ENCODE results near the gene MYL7.

MYL7 gene

DNA sequence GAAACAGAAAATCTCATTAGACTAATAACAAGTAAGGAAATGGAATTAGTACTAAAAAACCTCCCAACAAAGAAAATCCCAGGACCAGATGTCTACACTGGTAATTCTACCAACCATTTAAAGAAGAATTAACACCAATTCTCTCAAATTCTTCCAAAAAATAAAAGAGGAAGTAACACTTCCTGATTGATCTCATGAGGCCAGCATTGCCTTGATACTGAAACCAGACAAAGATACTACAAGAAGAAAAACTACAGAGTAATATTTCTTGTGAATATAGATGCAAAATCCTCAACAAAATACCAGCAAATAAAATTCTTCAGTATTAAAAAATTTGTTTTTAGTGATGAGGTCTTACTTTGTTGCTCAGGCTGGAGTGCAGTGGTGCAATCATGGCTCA is 26.8 kb upstream of the MYL7 start:
- no peak for DNase-seq

DNA sequence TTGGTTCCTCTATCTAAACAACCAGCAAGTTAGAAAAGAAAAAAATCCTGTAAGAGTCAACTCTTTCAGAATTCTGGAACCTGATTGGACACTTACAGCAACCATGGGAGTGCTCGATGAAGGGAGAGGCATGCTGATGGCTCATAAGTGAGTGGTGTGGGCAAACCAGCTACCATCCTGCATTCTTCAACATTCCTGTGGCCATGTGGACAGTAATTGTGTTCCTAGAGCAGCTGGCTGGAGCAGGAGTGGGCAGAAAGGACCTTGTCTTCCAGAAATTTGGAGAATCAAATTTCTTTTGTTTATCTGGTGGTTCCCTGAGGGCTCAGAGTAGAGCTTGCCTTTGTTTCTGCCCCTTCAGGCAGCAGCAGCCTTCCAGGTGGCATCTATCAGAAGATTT is 22.5 kb upstream of the MYL7 start:
- peak; percentile 20 for DNase-seq

- peak; percentile 27 for DNase-seq
Measured at GRCh38 chr7:44162785-44163395, 21.8 kb upstream of the MYL7 start.

DNA sequence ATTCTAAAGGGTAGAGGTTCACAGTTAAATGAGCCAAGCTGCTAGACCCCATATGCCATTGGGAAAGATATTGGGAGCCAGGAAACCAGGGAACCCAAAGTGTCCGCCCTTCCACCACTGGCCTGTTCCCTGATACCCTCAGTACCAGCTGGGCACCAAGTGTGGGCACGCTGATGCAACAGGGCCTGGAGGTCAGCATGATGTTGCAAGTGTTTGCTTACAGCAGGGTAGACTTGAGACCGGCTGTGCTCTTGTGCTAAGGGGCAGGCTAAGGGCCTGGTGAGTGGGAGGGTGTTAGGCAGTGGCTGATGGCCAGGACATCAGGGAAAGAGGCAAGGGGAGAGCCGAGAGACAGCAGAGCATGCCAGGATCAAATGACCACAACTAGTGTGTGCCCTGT is 21.0 kb upstream of the MYL7 start:
- peak; percentile 21 for DNase-seq

DNA sequence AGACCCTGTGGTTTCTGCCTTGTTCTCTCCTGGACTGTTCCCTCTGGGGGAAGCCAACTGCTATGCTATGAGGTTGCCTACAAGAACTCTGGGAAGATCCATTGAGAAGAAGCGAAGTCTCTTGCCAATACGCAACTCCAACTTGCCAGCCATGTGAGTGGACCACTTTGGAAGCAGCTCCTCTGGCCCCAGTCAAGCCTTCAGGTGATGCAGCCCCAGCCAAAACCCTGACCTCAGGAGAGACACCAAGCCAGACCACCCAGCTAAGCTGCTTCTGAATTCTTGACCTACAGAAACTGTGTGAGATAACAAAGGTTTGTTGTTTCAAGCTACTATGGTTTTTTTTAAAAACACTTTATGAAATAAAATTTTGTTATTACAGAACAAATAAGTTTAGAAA is 20.2 kb upstream of the MYL7 start:
- DNase-seq, result no peak

DNA sequence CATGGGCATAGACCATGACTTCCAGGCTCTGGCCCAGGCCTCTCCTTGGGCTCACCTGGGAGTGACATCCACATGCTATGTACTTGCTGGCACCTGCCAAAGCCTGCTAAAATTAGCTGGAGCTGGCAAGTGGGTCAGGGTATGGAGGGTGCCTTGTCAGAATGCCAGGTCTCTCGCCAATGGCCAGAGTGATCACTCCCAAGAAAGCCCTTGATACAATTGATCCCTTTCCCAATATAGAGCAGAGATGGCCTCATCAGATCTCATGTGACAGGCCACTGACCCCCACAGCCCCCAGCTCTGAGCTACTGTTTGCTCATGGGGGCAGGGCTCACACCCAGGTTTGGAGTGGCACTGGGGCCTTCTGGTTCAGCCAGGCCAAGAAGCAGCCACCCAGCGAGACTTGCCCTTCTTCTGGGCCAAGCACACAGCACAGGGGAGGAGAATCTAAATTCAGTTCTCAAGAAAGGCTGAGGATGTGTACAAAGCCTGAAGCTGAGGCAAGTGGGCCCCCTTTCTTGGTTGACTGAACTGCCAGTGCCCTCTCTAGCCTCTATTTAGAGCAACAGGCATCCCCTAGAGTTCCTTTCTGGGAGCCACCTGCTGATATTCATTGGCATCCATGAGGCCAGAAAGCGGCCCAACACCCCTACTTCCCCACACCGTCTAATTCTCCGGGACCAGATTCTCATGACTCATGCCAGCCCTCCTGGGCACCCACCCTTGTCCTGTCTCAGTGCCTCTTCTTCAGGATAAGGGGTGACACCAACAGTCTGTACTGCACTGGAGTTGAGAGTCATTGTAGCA is 18.9 kb upstream of the MYL7 start:
- peak; percentile 27 for DNase-seq

DNA sequence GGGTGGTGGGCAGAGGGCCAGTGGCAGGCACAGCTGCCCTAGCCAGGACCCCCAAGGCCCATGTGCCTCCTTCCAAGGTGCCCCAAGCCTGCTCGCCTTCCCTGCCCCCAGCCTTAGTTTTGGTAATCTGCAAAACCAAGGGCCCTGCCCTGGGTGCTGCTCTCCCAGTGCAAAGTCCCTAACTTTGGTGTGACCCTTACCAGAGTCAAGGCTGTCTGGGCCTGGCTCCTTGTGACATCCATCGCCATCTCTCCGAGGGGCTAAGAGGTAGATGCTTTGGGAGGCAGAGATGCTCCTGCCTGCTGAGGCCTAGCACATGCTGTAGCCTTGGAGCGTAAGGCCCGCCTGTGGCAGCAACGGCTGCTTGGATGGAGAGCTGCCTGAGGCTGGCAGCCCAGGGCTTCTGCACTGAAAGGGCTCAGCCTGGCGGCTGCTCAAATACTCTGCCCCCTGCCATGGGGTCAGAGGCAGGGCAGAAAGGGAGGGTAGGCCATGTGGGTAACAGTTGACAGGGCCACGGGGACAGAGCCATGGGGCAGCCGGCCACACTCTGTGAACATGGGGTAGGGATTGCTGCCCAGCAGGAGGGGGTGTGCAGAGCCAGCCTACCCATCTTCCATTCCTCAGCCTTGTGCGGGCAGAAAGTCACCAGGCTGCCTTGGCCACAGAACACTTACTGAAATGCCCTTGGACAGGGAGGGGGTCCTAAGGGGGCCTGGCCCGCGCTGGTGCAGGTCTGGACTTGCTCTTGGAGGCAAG is 17.9 kb upstream of the MYL7 start:
- DNase-seq, result peak; percentile 36

DNA sequence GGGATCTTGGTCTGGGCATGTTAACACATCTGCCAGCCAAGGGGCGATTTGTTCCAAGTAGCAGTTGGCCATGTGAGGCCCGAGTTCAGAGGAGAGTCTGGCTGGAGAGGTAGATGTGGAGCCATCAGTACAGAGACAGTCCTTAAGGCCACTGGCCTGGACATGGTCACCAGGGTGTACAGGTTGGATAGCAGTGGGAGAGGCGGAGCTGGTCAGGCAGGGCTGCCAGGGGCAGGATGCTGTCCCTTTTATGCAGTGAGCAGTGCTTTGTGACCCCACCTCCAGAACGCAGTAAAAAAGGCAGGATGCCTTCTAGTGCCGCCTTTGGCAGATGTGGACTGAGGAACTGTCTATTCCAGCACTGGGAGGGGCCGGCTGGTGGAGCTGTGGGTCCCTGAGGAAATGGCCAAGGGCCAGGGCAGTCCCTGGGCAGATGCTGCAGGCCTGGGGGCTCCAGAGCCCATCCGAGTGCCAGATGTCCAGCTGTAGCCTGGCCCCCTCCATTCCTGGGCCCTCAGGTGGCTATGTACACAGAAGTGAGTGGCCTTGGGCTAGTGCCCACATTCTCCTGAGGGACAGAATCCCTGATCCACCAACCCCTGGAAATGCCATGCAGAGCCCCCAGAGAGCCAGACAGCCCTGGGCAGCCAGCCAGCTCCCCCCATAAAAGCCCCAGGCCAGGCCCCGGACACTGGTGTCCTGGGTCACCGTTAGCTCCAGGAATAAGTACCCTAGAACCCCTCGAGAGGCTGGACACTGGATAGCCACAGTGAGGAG is 17.2 kb upstream of the MYL7 start:
- peak; percentile 28 for DNase-seq

DNA sequence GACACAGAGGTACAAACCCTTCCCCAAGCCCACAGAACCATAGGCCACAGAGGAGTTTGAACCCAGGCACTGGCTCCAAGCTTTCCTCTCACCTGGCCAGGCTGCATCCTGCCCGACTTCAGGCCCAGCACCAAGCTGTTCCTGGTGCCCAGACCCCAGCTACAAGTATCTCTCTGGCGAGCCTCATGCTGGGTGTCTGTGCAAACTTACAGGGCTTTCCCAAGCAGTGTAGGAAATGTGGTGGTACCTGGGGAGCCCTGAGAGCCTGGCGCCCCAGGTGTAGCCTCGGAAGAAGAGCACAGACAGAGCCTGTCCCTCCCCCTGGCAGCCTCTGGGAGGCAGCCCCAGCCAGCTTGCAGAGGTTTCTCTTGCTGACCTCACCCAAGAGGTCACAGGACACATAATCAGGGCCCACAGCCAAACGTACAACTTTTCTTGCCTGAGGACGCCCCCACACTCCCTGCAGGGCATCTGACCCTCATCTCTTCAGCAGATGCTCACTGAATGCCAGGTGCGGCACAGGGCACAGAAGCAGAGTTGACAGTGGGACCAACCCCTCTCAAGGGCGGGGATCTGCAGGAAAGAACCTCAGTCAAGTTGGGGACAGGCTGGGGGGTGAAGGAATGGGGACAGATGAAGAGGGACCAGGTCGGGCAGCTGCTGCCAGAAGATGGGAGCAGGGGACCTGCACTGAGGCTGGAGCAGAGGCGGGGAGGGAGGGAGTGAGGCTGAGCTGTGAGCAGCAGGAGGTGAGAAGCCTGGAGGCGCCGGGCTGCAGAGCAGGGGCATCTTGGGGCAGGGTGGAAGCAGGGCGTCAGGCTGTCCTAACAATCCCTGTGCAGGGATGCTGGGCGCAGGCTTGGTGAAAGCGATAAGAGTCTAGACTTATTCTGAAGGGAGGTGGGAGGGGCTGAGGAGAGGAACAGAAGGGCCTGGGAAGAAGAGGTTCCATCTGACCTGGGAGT is 16.3 kb upstream of the MYL7 start:
- DNase-seq, result no peak

DNA sequence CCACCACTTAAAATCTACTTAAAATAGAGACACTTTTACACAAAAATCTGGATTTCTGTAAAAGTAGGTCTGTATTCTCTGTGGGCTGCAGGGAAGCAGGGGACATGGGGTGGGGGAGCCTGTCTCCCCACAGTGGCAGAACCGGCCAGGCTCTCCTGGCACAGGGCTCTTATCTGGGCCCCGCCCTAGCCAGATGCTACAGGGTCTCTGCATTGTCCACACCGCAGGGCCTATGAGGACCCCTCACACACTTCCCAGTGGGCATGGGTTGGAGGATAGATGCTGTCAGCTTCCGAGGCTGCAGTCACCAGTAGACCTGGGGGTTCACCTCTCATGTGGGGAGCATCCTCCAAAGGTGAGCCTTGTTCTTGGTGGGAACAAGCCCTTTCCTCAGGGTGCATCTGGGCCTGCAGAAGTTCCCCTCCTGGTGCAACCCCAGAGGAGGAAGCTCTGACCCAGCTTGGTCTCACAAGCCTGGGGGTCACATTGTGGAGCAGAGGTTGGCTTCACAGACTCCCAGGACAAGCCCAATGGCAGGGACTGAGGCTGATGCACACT is 15.4 kb upstream of the MYL7 start:
- DNase-seq, result no peak

GRCh38 chr7:44155191-44156185 is 14.4 kb upstream of the MYL7 start:
- DNase-seq, result no peak

- no peak for DNase-seq
Measured at GRCh38 chr7:44154703-44155102, 13.6 kb upstream of the MYL7 start.

DNA sequence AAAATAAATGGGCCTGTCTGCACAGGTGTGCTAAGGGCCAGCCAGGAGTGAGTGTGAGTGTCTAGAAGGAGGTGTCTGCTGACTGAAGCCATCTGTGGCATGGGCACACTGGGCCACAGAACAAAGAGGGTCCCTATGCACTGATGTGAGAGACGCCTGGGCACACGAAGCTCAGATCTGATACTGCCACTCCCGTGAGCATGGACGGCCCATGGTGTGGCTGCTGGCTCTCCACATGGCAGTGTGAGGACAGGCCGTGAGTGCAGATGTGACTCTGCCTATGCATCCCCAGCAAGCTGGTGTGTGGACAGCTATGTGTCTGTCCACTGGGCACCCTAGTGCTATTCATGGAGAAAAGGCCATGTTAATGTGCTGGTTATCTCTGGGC is 12.8 kb upstream of the MYL7 start:
- DNase-seq, result no peak

DNA sequence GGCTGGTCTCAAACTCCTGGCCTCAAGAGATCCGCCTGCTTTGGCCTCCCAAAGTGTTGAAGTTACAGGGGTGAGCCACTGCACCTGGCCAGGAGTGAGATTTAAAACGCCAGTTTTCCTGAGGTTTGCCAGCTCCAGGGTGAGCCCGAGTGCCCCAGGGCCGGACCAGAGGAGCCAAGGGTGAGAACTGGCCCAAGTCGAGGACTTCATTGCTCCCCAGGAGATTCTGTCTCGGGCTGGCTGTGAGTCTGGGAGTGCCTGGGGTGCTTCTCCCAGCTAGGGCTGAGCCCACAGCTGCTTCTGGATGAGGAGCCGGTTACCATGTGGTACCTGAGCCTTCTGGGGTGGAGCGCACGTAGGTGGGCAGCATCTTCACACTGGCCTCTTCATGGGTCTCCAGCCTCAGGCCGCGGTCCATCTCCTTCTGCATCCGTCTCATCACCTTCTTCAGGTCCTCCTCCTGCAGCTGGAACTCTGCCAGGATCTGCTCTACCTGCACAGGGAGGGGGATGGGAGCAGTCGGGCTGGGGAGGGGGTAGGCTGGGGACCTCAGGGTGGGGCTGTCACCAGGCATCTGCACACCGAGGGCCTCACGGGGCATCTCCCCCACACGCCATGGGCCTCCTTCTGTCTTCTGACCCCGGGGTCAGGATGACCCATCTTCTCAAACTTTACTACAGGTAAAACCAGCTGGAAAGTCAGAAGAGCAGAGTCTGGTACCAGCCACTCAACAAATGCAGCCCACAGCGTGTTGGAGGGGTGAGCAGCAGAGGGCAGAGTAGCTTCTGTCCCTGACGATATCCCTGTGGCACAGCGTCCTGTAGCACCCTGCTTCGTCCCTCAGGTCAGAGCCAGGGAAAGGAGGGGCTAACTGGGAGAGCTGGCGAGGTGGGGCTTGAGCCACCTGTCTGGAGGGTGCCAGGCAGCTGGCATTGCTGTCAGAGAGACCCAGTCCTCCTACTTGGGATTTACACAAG is 12.1 kb upstream of the MYL7 start:
- peak; percentile 5 for DNase-seq

- peak; percentile 34 for DNase-seq
Measured at GRCh38 chr7:44151956-44152355, 10.8 kb upstream of the MYL7 start.

GRCh38 chr7:44150966-44151941 is 10.1 kb upstream of the MYL7 start:
- no peak for DNase-seq

- DNase-seq, result no peak
Measured at GRCh38 chr7:44150466-44150832, 9.3 kb upstream of the MYL7 start.
